H9 (cell line): ENCODE measurements around the gene ANK2. TPM values are rescaled to one million over a fixed set of nuclear protein-coding genes. Genes with fewer than 3 reads are reported as not detected.

Experiments used
- DNase-seq: peaks from one replicate; pipeline ENCODE4 v3.0.0-alpha.2; 2017
- H2AFZ ChIP-seq: one replicate; pipeline ENCODE4 v1.6.1; 2013; ENCODE audit warnings: mild to moderate bottlenecking, low read length, control low read depth, moderate library complexity
- H2AK5ac ChIP-seq: 2 replicates; pipeline ENCODE4 v1.6.1; 2013; ENCODE audit warnings: low read length, control low read depth, mixed read lengths; ENCODE audit not compliant: insufficient read length
- H2BK120ac ChIP-seq: one replicate; pipeline ENCODE4 v1.6.1; 2013; ENCODE audit warnings: low read depth, mild to moderate bottlenecking, low read length, control low read depth, inconsistent platforms; ENCODE audit not compliant: poor library complexity, severe bottlenecking
- H2BK12ac ChIP-seq: 2 replicates; pipeline ENCODE4 v1.6.1; 2013; ENCODE audit warnings: low read length, control low read depth, mixed read lengths, low read depth; ENCODE audit not compliant: insufficient read length
- H2BK15ac ChIP-seq: 2 replicates; pipeline ENCODE4 v1.6.1; 2013; ENCODE audit warnings: low read depth, low read length, control low read depth
- H2BK20ac ChIP-seq: one replicate; pipeline ENCODE4 v1.6.1; 2013; ENCODE audit warnings: low read depth, mild to moderate bottlenecking, low read length, control low read depth, inconsistent platforms; ENCODE audit not compliant: poor library complexity, severe bottlenecking
- H2BK5ac ChIP-seq: 2 replicates; pipeline ENCODE4 v1.6.1; 2013; ENCODE audit warnings: low read length, control low read depth, mixed read lengths; ENCODE audit not compliant: insufficient read length
- H3K14ac ChIP-seq: 2 replicates; pipeline ENCODE4 v1.6.1; 2013; ENCODE audit warnings: low read length, control low read depth; ENCODE audit not compliant: insufficient read depth
- H3K18ac ChIP-seq: 2 replicates; pipeline ENCODE4 v1.6.1; 2013; ENCODE audit warnings: low read depth, mild to moderate bottlenecking, mixed read lengths, low read length, control low read depth; ENCODE audit not compliant: insufficient read length
- H3K23ac ChIP-seq: 2 replicates; pipeline ENCODE4 v1.6.1; 2013; ENCODE audit warnings: low read length, control low read depth, mixed read lengths, low read depth; ENCODE audit not compliant: insufficient read length
- H3K23me2 ChIP-seq: 2 replicates; pipeline ENCODE4 v1.6.1; 2013; ENCODE audit warnings: low read depth, mild to moderate bottlenecking, mixed read lengths, low read length, control low read depth; ENCODE audit not compliant: insufficient read length, poor library complexity, severe bottlenecking
- H3K27ac ChIP-seq: 2 replicates; pipeline ENCODE4 v1.5.1; 2013; ENCODE audit warnings: low read length, control low read depth, mixed read lengths, low read depth; ENCODE audit not compliant: insufficient read length
- H3K27me3 ChIP-seq: 2 replicates; pipeline ENCODE4 v1.6.1; 2013; ENCODE audit warnings: low read length, control low read depth, inconsistent platforms; ENCODE audit not compliant: insufficient read depth
- H3K4ac ChIP-seq: 2 replicates; pipeline ENCODE4 v1.6.1; 2013; ENCODE audit warnings: low read depth, mild to moderate bottlenecking, control low read depth, inconsistent platforms, low read length, moderate library complexity
- H3K4me1 ChIP-seq: 2 replicates; pipeline ENCODE4 v1.6.1; 2013; ENCODE audit warnings: low read length, control low read depth, inconsistent platforms; ENCODE audit not compliant: insufficient read depth
- H3K4me2 ChIP-seq: 2 replicates; pipeline ENCODE4 v1.6.1; 2013; ENCODE audit warnings: low read length, control low read depth, mixed read lengths; ENCODE audit not compliant: insufficient read length, insufficient read depth
- H3K56ac ChIP-seq: 2 replicates; pipeline ENCODE4 v1.6.1; 2013; ENCODE audit warnings: low read depth, mild to moderate bottlenecking, mixed read lengths, low read length, control low read depth; ENCODE audit not compliant: insufficient read length
- H3K79me1 ChIP-seq: 2 replicates; pipeline ENCODE4 v1.6.1; 2013; ENCODE audit warnings: low read depth, mild to moderate bottlenecking, moderate library complexity, low read length, control low read depth, inconsistent platforms; ENCODE audit not compliant: insufficient read depth, poor library complexity, severe bottlenecking
- H3K79me2 ChIP-seq: 2 replicates; pipeline ENCODE4 v1.6.1; 2013; ENCODE audit warnings: low read length, control low read depth, inconsistent platforms; ENCODE audit not compliant: insufficient read depth
- H3K9ac ChIP-seq: 2 replicates; pipeline ENCODE4 v1.6.1; 2013; ENCODE audit warnings: low read length, control low read depth, mixed read lengths; ENCODE audit not compliant: insufficient read length; ENCODE audit errors: extremely low read depth
- H3K9me3 ChIP-seq: one replicate; pipeline ENCODE4 v1.6.1; 2013; ENCODE audit warnings: low read depth, low read length, inconsistent platforms; ENCODE audit not compliant: control insufficient read depth
- H3T11ph ChIP-seq: one replicate; pipeline ENCODE4 v1.6.1; 2013; ENCODE audit warnings: mild to moderate bottlenecking, low read length, control low read depth, inconsistent platforms
- H4K20me1 ChIP-seq: one replicate; pipeline ENCODE4 v1.6.1; 2013; ENCODE audit not compliant: control insufficient read depth, insufficient read length, insufficient read depth
- H4K5ac ChIP-seq: 2 replicates; pipeline ENCODE4 v1.6.1; 2013; ENCODE audit warnings: low read depth, mild to moderate bottlenecking, mixed read lengths, low read length, control low read depth; ENCODE audit not compliant: insufficient read length
- H4K8ac ChIP-seq: replicated peaks from 2 replicates; pipeline ENCODE4 v1.6.1; 2013; ENCODE audit warnings: low read length, control low read depth, mixed read lengths, low read depth; ENCODE audit not compliant: insufficient read length
- H4K91ac ChIP-seq: 2 replicates; pipeline ENCODE4 v1.6.1; 2013; ENCODE audit warnings: low read depth, mild to moderate bottlenecking, moderate library complexity, mixed read lengths, low read length, control low read depth; ENCODE audit not compliant: insufficient read length
- H3K27ac Mint-ChIP-seq, 3 experiments: 2 replicates in 2 of 3; 3 replicates in 1 of 3; pipeline ENCODE4 v1.8.0; 2020 to 2021; ENCODE audit warnings: mixed read lengths in 3 of 3, mild to moderate bottlenecking in 1 of 3, moderate library complexity in 1 of 3
- H3K27me3 Mint-ChIP-seq: 2 replicates; pipeline ENCODE4 v1.8.0; 2021; ENCODE audit warnings: low read depth, mild to moderate bottlenecking, moderate library complexity, mixed read lengths
- H3K36me3 Mint-ChIP-seq, 3 experiments: 2 replicates in 2 of 3; 3 replicates in 1 of 3; pipeline ENCODE4 v1.8.0; 2020 to 2021; ENCODE audit warnings: low read depth in 3 of 3, mixed read lengths in 3 of 3; ENCODE audit not compliant: insufficient read depth in 1 of 3
- H3K4me1 Mint-ChIP-seq, 2 experiments: 2 replicates each; pipeline ENCODE4 v1.8.0; 2020; ENCODE audit warnings: mixed read lengths in 2 of 2
- H3K4me3 Mint-ChIP-seq, 2 experiments: 2 replicates in 1 of 2; 3 replicates in 1 of 2; pipeline ENCODE4 v1.8.0; 2020 to 2021; ENCODE audit warnings: mild to moderate bottlenecking in 2 of 2, mixed read lengths in 2 of 2, moderate library complexity in 1 of 2
- H3K9me3 Mint-ChIP-seq, 2 experiments: 2 replicates in 1 of 2; 3 replicates in 1 of 2; pipeline ENCODE4 v1.8.0; 2020; ENCODE audit warnings: mild to moderate bottlenecking in 2 of 2, mixed read lengths in 2 of 2, moderate library complexity in 1 of 2
- CTCF ChIP-seq: fragments of 200-600 bp; sonication (generic); conservative IDR thresholded peaks from 3 replicates; pipeline ENCODE4 v1.8.0; 2021; ENCODE audit warnings: antibody characterized with exemption, mild to moderate bottlenecking
- WGBS: extraction: QIAGEN DNeasy Blood & Tissue Kit; methylation state at CpG from one replicate; pipeline ENCODE4 v1.1.7; 2013; ENCODE audit warnings: missing lambda C conversion rate, low lambda C conversion rate, mixed read lengths; ENCODE audit not compliant: insufficient read length; ENCODE audit errors: extremely low coverage; 5-methylcytosine and 5-hydroxymethylcytosine counted together
- total RNA-seq: library from RNA; stranded (reverse); gene quantifications from 2 replicates; pipeline ENCODE4 v1.2.1, GENCODE V29; 2021

The ANK2 gene
- total RNA-seq, 1 experiment from 2014 or later, result 36.8 TPM

GRCh38 chr4:113117358-113117702, 67.9 kb downstream of the ANK2 start:
- no peaks in the 10 kb centered on the region for H3K27me3 Mint-ChIP-seq
- no peaks in the 10 kb centered on the region; a peak in 1 of 7 replicates for H3K36me3 Mint-ChIP-seq
- Histone ChIP-seq H3K14ac (no peak overlapping the region), H4K91ac (no peak overlapping the region), H4K8ac (no peak overlapping the region), H3K4me2 (no peak overlapping the region), H3K79me1 (no peaks in the 10 kb centered on the region), H4K20me1 (no peaks in the 10 kb centered on the region), H4K5ac (no peak overlapping the region), H3K27me3 (no peaks in the 10 kb centered on the region), H3K79me2 (no peaks in the 10 kb centered on the region; the same call in 1 of the 2 replicates), H2BK120ac (no peak overlapping the region), H2BK20ac (peak overlapping the region; percentile 27), H3K23ac (no peak overlapping the region), H2AFZ (no peak overlapping the region), H3K4ac (no peak overlapping the region), H3T11ph (no peak overlapping the region), H3K23me2 (no peaks in the 10 kb centered on the region), H3K9ac (no peak overlapping the region), H3K4me1 (no peaks in the 10 kb centered on the region; the same call in 1 of the 2 replicates), H3K18ac (no peak overlapping the region), H2BK15ac (no peak overlapping the region), H3K27ac (no peak overlapping the region), H2BK12ac (no peak overlapping the region), H2BK5ac (no peak overlapping the region), H3K9me3 (no peaks in the 10 kb centered on the region), H3K56ac (no peak overlapping the region), H2AK5ac (no peak overlapping the region)
- peaks cover 31 to 32% of the 10 kb centered on the region in 2 experiments for H3K4me1 Mint-ChIP-seq
- no peaks in the 10 kb centered on the region; a peak in 1 of 5 replicates for H3K9me3 Mint-ChIP-seq
- DNase-seq, result no peak
- WGBS, result no CpG with 5 or more reads among the region's 3 CpGs
- H3K27ac Mint-ChIP-seq, result peak overlapping the region in 2 of 3 experiments; percentile 20 to 55; a peak in 3 of 7 replicates
- no peak overlapping the region for H3K4me3 Mint-ChIP-seq
- TF ChIP-seq CTCF, result no peak
